ENCODE measurements around the gene LDLRAD4. TPM values are rescaled to one million over a fixed set of nuclear protein-coding genes. Genes with fewer than 3 reads are reported as not detected.

The LDLRAD4 gene
- total RNA-seq, 2 experiments from 2014 or later = 37.3 to 38.5 TPM

DNA sequence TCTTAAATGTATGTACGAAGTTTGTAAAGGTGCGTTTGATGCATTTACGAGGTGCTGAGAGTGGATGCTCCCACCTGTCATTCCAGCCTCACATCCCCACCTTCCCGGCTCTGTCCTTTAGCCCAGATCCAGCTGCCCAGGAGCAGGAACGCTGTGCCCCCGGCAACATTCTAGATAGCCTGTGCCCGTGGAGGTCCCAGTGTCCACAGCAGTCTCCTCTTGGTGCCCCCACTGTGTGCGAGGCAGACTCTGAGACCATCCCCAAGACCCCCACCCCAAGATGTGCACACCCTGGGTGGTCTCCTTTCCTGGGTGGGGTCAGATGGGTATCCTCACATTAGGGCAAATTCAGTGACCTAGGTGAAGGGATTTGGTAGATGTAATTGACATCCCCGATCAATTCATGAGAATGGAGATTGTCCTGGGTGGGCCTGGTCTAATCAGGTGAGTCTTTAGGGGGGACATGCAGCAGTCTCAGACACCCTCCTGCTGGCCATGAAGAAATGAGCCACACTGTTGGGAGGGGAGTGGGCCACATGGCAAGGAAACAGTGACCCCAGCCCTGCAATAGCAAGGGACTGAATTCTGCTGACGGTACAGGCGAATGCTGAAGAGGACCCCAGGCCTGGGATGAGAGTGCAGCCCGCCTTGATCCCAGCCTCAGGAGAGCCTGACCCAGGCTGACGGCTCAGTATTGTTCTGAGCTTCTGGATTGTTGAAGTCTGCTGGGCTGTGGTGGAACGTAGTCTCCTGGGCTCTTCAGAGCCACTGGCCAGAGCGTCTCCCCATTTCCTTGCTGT lies 304.5 kb downstream of the LDLRAD4 start:
- H3K9me3 Mint-ChIP-seq = peaks cover under 1% of the 10 kb centered on the region
- intact Hi-C loops (cut with micrococcal nuclease) = no loop called here
- peaks cover 26% of the 10 kb centered on the region for H3K4me1 Mint-ChIP-seq (ENCODE audit: low read depth)
- no peak overlapping the region for H3K27ac Mint-ChIP-seq
- ChIA-PET POLR2A (interaction anchor here (0.7 kb wide), 1 partner anchor 40 kb away, joined by 3 read pairs; no protein-coding TSS in a partner anchor), CTCF (interaction anchor here (1.1 to 1.3 kb wide), 2 partner anchors 9 to 307 kb away, joined by 3 to 4 read pairs; no protein-coding TSS in a partner anchor)
- TF ChIP-seq, protein P1, sequence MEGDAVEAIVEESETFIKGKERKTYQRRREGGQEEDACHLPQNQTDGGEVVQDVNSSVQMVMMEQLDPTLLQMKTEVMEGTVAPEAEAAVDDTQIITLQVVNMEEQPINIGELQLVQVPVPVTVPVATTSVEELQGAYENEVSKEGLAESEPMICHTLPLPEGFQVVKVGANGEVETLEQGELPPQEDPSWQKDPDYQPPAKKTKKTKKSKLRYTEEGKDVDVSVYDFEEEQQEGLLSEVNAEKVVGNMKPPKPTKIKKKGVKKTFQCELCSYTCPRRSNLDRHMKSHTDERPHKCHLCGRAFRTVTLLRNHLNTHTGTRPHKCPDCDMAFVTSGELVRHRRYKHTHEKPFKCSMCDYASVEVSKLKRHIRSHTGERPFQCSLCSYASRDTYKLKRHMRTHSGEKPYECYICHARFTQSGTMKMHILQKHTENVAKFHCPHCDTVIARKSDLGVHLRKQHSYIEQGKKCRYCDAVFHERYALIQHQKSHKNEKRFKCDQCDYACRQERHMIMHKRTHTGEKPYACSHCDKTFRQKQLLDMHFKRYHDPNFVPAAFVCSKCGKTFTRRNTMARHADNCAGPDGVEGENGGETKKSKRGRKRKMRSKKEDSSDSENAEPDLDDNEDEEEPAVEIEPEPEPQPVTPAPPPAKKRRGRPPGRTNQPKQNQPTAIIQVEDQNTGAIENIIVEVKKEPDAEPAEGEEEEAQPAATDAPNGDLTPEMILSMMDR (IDR thresholded peaks at IDR 0.05) = no peak
- no peak overlapping the region for H3K4me3 Mint-ChIP-seq
- DNase-seq (no peak), ATAC-seq (no peak)
- H3K36me3 Mint-ChIP-seq (ENCODE audit: low read depth) = peaks cover 10% of the 10 kb centered on the region
- H3K27me3 Mint-ChIP-seq = no peaks in the 10 kb centered on the region

GRCh38 chr18:13524054-13524453 lies 305.5 kb downstream of the LDLRAD4 start:
- H3K27ac Mint-ChIP-seq = no peak overlapping the region
- CTCF ChIA-PET = interaction anchor here (1.3 kb wide), 1 partner anchor 308 kb away, joined by 4 read pairs; no protein-coding TSS in a partner anchor
- peaks cover 8% of the 10 kb centered on the region for H3K36me3 Mint-ChIP-seq (ENCODE audit: low read depth)
- ATAC-seq (no peak), DNase-seq (no peak)
- peaks cover 26% of the 10 kb centered on the region for H3K4me1 Mint-ChIP-seq (ENCODE audit: low read depth)
- intact Hi-C loops (cut with micrococcal nuclease) = no loop called here
- no peak overlapping the region for H3K4me3 Mint-ChIP-seq
- TF ChIP-seq, protein P1 (IDR thresholded peaks at IDR 0.05) = no peak
- no peaks in the 10 kb centered on the region for H3K27me3 Mint-ChIP-seq
- POLR2A ChIA-PET = no interaction called here
- no peaks in the 10 kb centered on the region for H3K9me3 Mint-ChIP-seq

GRCh38 chr18:13524811-13525210 lies 306.3 kb downstream of the LDLRAD4 start:
- no peak for ATAC-seq
- H3K36me3 Mint-ChIP-seq (ENCODE audit: low read depth) = peaks cover 5% of the 10 kb centered on the region
- no peaks in the 10 kb centered on the region for H3K27me3 Mint-ChIP-seq
- no peak for DNase-seq
- H3K9me3 Mint-ChIP-seq = no peaks in the 10 kb centered on the region
- CTCF ChIA-PET = interaction anchor here (1.6 to 1.9 kb wide), 2 partner anchors 17 to 309 kb away, joined by 4 to 10 read pairs; no protein-coding TSS in a partner anchor
- intact Hi-C loops (cut with micrococcal nuclease) = no loop called here
- H3K27ac Mint-ChIP-seq = no peak overlapping the region
- no peak overlapping the region for H3K4me3 Mint-ChIP-seq
- POLR2A ChIA-PET = no interaction called here
- peaks cover 26% of the 10 kb centered on the region for H3K4me1 Mint-ChIP-seq (ENCODE audit: low read depth)
- TF ChIP-seq, protein P1 (IDR thresholded peaks at IDR 0.05) = no peak

DNA sequence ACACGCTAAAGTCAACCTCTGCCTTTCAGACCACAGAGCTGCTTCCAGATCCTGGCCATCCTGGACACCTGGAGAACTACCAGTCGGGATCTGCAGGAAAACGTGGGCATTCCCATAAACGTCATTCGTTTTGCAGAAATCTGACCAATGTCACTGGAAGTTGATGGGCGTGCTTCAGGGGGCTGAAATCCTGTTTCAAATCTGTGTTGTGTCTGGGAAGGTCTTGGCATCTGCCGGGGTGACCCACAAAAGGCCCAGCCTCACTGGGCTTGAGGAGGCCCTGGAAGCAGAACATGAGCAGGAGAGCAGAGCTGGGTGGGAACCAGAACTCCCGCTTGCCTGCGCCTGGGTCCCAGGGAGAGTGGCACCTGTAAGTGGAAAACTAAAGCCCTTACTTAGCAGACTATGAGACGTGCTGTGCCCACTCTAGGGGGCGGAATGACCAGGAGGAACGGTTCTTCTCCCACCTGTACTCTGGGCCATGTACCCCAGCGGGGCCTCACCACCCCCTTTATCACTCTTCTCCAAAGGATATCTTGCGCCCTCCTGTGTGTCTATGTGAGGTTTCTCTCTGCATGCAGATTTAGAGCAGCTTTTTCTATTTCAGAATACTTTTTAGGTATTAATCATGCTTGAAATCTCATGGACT lies 306.9 kb downstream of the LDLRAD4 start:
- POLR2A ChIA-PET = interaction anchor here (1.3 kb wide), 1 partner anchor 12 kb away, joined by 4 read pairs; no protein-coding TSS in a partner anchor
- H3K27ac Mint-ChIP-seq = no peak overlapping the region

More for the DNA sequence above, 306.9 kb downstream of the LDLRAD4 start:
- TF ChIP-seq, protein P1 (IDR thresholded peaks at IDR 0.05) = no peak
- CTCF ChIA-PET = interaction anchor here (0.8 to 1.9 kb wide), 3 partner anchors 10 to 309 kb away, joined by 3 to 10 read pairs (median 4); no protein-coding TSS in a partner anchor
- H3K9me3 Mint-ChIP-seq = no peaks in the 10 kb centered on the region
- no peaks in the 10 kb centered on the region for H3K27me3 Mint-ChIP-seq
- H3K4me3 Mint-ChIP-seq = no peak overlapping the region
- ATAC-seq (no peak), DNase-seq (no peak)
- H3K4me1 Mint-ChIP-seq (ENCODE audit: low read depth) = peaks cover 24% of the 10 kb centered on the region
- intact Hi-C loops (cut with micrococcal nuclease) = no loop called here
- H3K36me3 Mint-ChIP-seq (ENCODE audit: low read depth) = peaks cover 5% of the 10 kb centered on the region
